IMR-90 (cell line): Measurements from ENCODE around the gene MPZ. TPM values are rescaled to one million over a fixed set of nuclear protein-coding genes. Genes with fewer than 3 reads are reported as not detected.

Experiments used
- ATAC-seq: fragments of 200-7000 bp; cut with Tn5 transposase; 2 replicates; pipeline ENCODE4 v1.9.1; 2020; ENCODE audit warnings: low read depth, mild to moderate bottlenecking, moderate library complexity
- BruUV-seq: library from RNA; stranded (reverse); fragments of 400-500 nt; replicated peaks from 2 replicates; lab custom pipeline; 2021; lab: Mats Ljungman, UMichigan
- CTCF ChIA-PET: fragments of 300-600 bp; formaldehyde crosslinking; extraction: SDS; loops from one replicate; lab custom pipeline; 2021; ENCODE audit warnings: antibody characterized with exemption; lab: Yijun Ruan, JAX
- POLR2A ChIA-PET: fragments of 300-600 bp; sonication (Branson Sonifier 250); formaldehyde crosslinking; loops from one replicate; lab custom pipeline; 2022; ENCODE audit warnings: antibody characterized with exemption; ENCODE audit not compliant: unreplicated experiment; lab: Charles Lee
- DNase-seq: peaks from one replicate; pipeline ENCODE4 v3.0.0; 2013
- H2AFZ ChIP-seq: replicated peaks from 2 replicates; pipeline ENCODE3; 2013; ENCODE audit warnings: low read length, mild to moderate bottlenecking; ENCODE audit not compliant: poor library complexity
- H2AK5ac ChIP-seq: 2 replicates; pipeline ENCODE4 v1.6.1; 2013; ENCODE audit warnings: low read depth, low read length, inconsistent platforms
- H2AK9ac ChIP-seq: replicated peaks from 2 replicates; pipeline ENCODE3; 2013; ENCODE audit warnings: mild to moderate bottlenecking, low read depth, low read length, moderate library complexity; ENCODE audit not compliant: poor library complexity
- H2BK120ac ChIP-seq: 2 replicates; pipeline ENCODE4 v1.6.1; 2013; ENCODE audit warnings: low read depth, low read length, inconsistent platforms
- H2BK15ac ChIP-seq: 3 replicates; pipeline ENCODE4 v1.6.1; 2013; ENCODE audit warnings: low read depth, low read length, inconsistent platforms
- H2BK20ac ChIP-seq: 2 replicates; pipeline ENCODE4 v1.6.1; 2013; ENCODE audit warnings: low read depth, mild to moderate bottlenecking, inconsistent platforms, low read length, moderate library complexity
- H2BK5ac ChIP-seq: 2 replicates; pipeline ENCODE4 v1.6.1; 2013; ENCODE audit warnings: mild to moderate bottlenecking, low read depth, low read length, inconsistent platforms; ENCODE audit not compliant: poor library complexity, severe bottlenecking
- H3K14ac ChIP-seq: replicated peaks from 2 replicates; pipeline ENCODE4 v1.6.1; 2013; ENCODE audit warnings: low read depth, low read length, inconsistent platforms
- H3K18ac ChIP-seq: 2 replicates; pipeline ENCODE4 v1.6.1; 2013; ENCODE audit warnings: low read depth, low read length, control low read depth
- H3K23ac ChIP-seq: 2 replicates; pipeline ENCODE4 v1.6.1; 2013; ENCODE audit warnings: low read depth, low read length, inconsistent platforms
- H3K27ac ChIP-seq: 2 replicates; pipeline ENCODE4 v1.5.1; 2013; ENCODE audit warnings: mild to moderate bottlenecking, control low read depth, low read length; ENCODE audit not compliant: insufficient read depth
- H3K27me3 ChIP-seq: 2 replicates; pipeline ENCODE4 v1.6.1; 2013; ENCODE audit warnings: low read length; ENCODE audit not compliant: control insufficient read depth, insufficient read depth
- H3K36me3 ChIP-seq: 2 replicates; pipeline ENCODE4 v1.6.1; 2013; ENCODE audit warnings: low read length, mixed read lengths; ENCODE audit not compliant: control insufficient read depth, insufficient read depth
- H3K4ac ChIP-seq: 2 replicates; pipeline ENCODE4 v1.6.1; 2013; ENCODE audit warnings: low read depth, low read length, inconsistent platforms
- H3K4me1 ChIP-seq: 2 replicates; pipeline ENCODE4 v1.6.1; 2013; ENCODE audit warnings: low read length, mixed read lengths; ENCODE audit not compliant: control insufficient read depth, insufficient read depth
- H3K4me2 ChIP-seq: 2 replicates; pipeline ENCODE4 v1.6.1; 2013; ENCODE audit warnings: low read depth, mild to moderate bottlenecking, control low read depth, low read length, moderate library complexity
- H3K4me3 ChIP-seq: 2 replicates; pipeline ENCODE4 v1.5.1; 2013; ENCODE audit warnings: low read depth, mild to moderate bottlenecking, control low read depth, low read length, moderate library complexity; ENCODE audit not compliant: insufficient read depth
- H3K56ac ChIP-seq: 2 replicates; pipeline ENCODE4 v1.6.1; 2013; ENCODE audit warnings: low read length, inconsistent platforms; ENCODE audit not compliant: insufficient read depth; ENCODE audit errors: extremely low read depth
- H3K79me1 ChIP-seq, 2 experiments: 2 replicates each; pipeline ENCODE4 v1.6.1; 2013; ENCODE audit warnings: low read length in 2 of 2, inconsistent platforms in 1 of 2, low read depth in 1 of 2
- H3K9ac ChIP-seq: 2 replicates; pipeline ENCODE4 v1.6.1; 2013; ENCODE audit warnings: low read depth, low read length, control low read depth
- H3K9me1 ChIP-seq: 2 replicates; pipeline ENCODE4 v1.6.1; 2013; ENCODE audit warnings: low read length, inconsistent platforms; ENCODE audit not compliant: insufficient read depth
- H3K9me3 ChIP-seq: 2 replicates; pipeline ENCODE4 v1.6.1; 2013; ENCODE audit warnings: low read length; ENCODE audit not compliant: control insufficient read depth, insufficient read depth
- H4K20me1 ChIP-seq: 2 replicates; pipeline ENCODE4 v1.6.1; 2013; ENCODE audit warnings: low read length, inconsistent platforms; ENCODE audit not compliant: insufficient read depth
- H4K5ac ChIP-seq: 2 replicates; pipeline ENCODE4 v1.6.1; 2013; ENCODE audit warnings: mild to moderate bottlenecking, low read depth, low read length, control low read depth
- H4K8ac ChIP-seq, 2 experiments: 2 replicates each; pipeline ENCODE4 v1.6.1; 2013; ENCODE audit warnings: low read depth in 2 of 2, low read length in 2 of 2, control low read depth in 1 of 2, inconsistent platforms in 1 of 2
- H4K91ac ChIP-seq: 2 replicates; pipeline ENCODE4 v1.6.1; 2013; ENCODE audit warnings: low read depth, low read length, inconsistent platforms; ENCODE audit not compliant: insufficient read depth
- BHLHE40 ChIP-seq: fragments of 150-350 bp; IDR thresholded peaks from 2 replicates; pipeline ENCODE4 v1.6.1; 2016; ENCODE audit warnings: mild to moderate bottlenecking, low read depth, low read length
- CEBPB ChIP-seq: IDR thresholded peaks from 2 replicates; pipeline ENCODE4 v1.6.1; 2012; ENCODE audit warnings: low read depth, low read length, improper control_type of control experiment
- CTCF ChIP-seq: conservative IDR thresholded peaks from 2 replicates; pipeline ENCODE4 v1.5.1; 2012; ENCODE audit warnings: mild to moderate bottlenecking, low read depth, low read length, improper control_type of control experiment
- POLR2A ChIP-seq: IDR thresholded peaks from 2 replicates; pipeline ENCODE4 v1.6.1; 2012; ENCODE audit warnings: mild to moderate bottlenecking, low read depth, low read length
- USF2 ChIP-seq: fragments of 150-350 bp; IDR thresholded peaks from 2 replicates; pipeline ENCODE4 v1.6.1; 2017; ENCODE audit warnings: mild to moderate bottlenecking, antibody characterized with exemption, low read length, low read depth
- WGBS, 2 experiments: methylation state at CpG; one replicate each; pipeline versions ENCODE4 v1.1.5 to v1.1.7; 2013; ENCODE audit warnings: missing lambda C conversion rate in 2 of 2; ENCODE audit not compliant: insufficient read length in 1 of 2; ENCODE audit errors: extremely low coverage in 2 of 2; 5-methylcytosine and 5-hydroxymethylcytosine counted together
- dilution Hi-C: fragments of 300-500 bp; cut with HindIII; formaldehyde crosslinking; loops from one replicate; pipeline ENCODE4 v1.14.3; 2018; ENCODE audit warnings: low sequenced_read_pairs; ENCODE audit not compliant: unreplicated experiment
- in situ Hi-C: fragments of 300-500 bp; cut with MboI; formaldehyde crosslinking; loops from 3 replicates; pipeline ENCODE4 v1.14.3; 2019; ENCODE audit warnings: low sequenced_read_pairs, inconsistent platforms, mixed read lengths
- intact Hi-C: fragments of 100-400 bp; cut with micrococcal nuclease; formaldehyde crosslinking; loops from 2 replicates; pipeline ENCODE4 v1.10.0; 2022
- polyA plus RNA-seq, 3 experiments: library from polyadenylated mRNA; depleted of rRNA; stranded (reverse); fragments of >200 nt; gene quantifications; 2 replicates each; pipeline ENCODE4 v1.2.3, GENCODE V29; 2012; ENCODE audit warnings: low replicate concordance in 1 of 3
- total RNA-seq: library from RNA; depleted of rRNA; stranded (reverse); fragments of >200 nt; gene quantifications from 2 replicates; pipeline ENCODE4 v1.2.3, GENCODE V29; 2012

MPZ gene
- total and polyA plus RNA-seq, 2 of the 4 experiments (the other 2 are of a cell fraction) = 0.18 to 0.96 TPM

- H4K91ac ChIP-seq = no peak overlapping the region
- H3K4me3 ChIP-seq = no peak overlapping the region
- CTCF ChIA-PET = interaction anchor here (0.6 kb wide), 1 partner anchor 280 kb away, joined by 7 read pairs; no protein-coding TSS in a partner anchor
- no peaks in the 10 kb centered on the region for H3K9me1 ChIP-seq
- no peak overlapping the region for H4K8ac ChIP-seq
- H2BK5ac ChIP-seq = no peak overlapping the region
- H3K27me3 ChIP-seq = peaks cover 19% of the 10 kb centered on the region
- H2AK9ac ChIP-seq = no peak overlapping the region
- no CpG with 5 or more reads among the region's 3 CpGs for WGBS, 2 experiments
- H4K20me1 ChIP-seq = no peaks in the 10 kb centered on the region
- H3K23ac ChIP-seq = no peak overlapping the region
- no peak overlapping the region for H3K18ac ChIP-seq
- no peak overlapping the region for H4K5ac ChIP-seq
- in situ Hi-C loops = no loop called here
- intact Hi-C loops = no loop called here
- H3K4me1 ChIP-seq = no peaks in the 10 kb centered on the region
- H2BK15ac ChIP-seq = no peak overlapping the region
- H2AK5ac ChIP-seq = no peak overlapping the region
- dilution Hi-C loops = no loop called here
- no peak overlapping the region for H3K14ac ChIP-seq
- POLR2A ChIA-PET = no interaction called here
- no peak overlapping the region for H3K27ac ChIP-seq
- H3K4me2 ChIP-seq = no peak overlapping the region
- DNase-seq = no peak
- no peaks in the 10 kb centered on the region for H3K79me1 ChIP-seq
- H3K56ac ChIP-seq = no peak overlapping the region
- no peaks in the 10 kb centered on the region for H3K9me3 ChIP-seq
- H3K36me3 ChIP-seq = no peaks in the 10 kb centered on the region
- no peak overlapping the region for H2AFZ ChIP-seq
- H3K4ac ChIP-seq = no peak overlapping the region
- BruUV-seq = no TSS peak
- ATAC-seq = no peak
- no peak overlapping the region for H2BK120ac ChIP-seq
- no peak overlapping the region for H2BK20ac ChIP-seq
- H3K9ac ChIP-seq = no peak overlapping the region
- TF ChIP-seq POLR2A (no peak), BHLHE40 (no peak), CEBPB (no peak), USF2 (no peak), CTCF (no peak)
Measured at GRCh38 chr1:161287482-161288054, 22.2 kb downstream of the MPZ start.
